Stimulated activated CD8-positive, alpha-beta memory T cell treated with anti-CD3 and anti-CD28 coated beads, Interleukin-15, amount 100 ng/mL, for 1 hour (primary cell): ENCODE measurements around the gene FCAR.
"Not testable (repeated sequence)": the region's sequence is repeated elsewhere in the genome, so short reads cannot be mapped to it uniquely, and the experiment has no call there.

ENCODE experiments used
- DNase-seq: peaks from one replicate; pipeline ENCODE4 v3.0.0-alpha.2; 2020; ENCODE audit warnings: low read depth

FCAR gene

GRCh38 chr19:54894106-54894505, 20.1 kb downstream of the FCAR start:
- DNase-seq, result not testable (repeated sequence)

GRCh38 chr19:54896036-54896435, 22.0 kb downstream of the FCAR start:
- no peak for DNase-seq

DNA sequence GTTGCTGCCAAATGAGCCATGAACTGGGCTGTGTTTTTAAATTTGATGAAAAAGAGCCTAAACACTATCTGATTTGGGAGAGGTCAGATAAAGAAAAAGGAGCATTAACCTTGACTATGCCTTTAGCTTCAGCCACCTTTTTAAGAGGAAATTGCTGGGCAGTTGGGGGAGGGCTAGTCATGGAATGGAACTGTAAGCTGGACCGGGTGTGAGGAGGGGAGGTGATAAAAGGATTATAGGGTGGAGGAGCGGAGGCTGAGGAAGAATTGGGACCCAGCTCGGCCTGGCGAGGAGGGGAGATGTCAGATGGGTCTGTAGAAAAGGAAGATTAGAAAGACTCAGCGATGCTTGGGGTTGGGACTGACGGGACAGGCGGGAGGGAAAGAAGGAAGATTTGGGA, 24.6 kb downstream of the FCAR start:
- not testable (repeated sequence) for DNase-seq

DNA sequence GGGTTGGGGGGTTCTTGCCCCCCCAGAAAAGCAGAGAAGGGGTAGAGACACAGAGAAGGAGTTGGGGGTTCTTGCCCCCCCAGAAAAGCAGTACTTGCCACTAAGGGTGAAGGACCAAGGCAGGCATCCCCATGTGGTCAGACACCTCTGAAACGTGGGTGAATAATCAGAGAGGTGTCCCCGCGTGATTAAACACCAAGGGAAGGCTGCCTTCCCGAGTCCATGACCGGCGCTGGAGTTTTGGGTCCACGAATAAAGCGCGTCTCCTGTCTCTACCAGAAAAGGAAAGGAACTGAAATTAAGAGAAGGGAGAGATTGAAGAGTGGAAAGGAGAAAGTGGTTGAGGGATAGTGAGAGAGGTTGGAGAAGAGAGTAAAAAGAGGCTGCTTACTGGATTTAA, 25.6 kb downstream of the FCAR start:
- DNase-seq, result not testable (repeated sequence)

GRCh38 chr19:54901153-54901552, 27.1 kb downstream of the FCAR start:
- not testable (repeated sequence) for DNase-seq

- no peak for DNase-seq
These were observed 28.0 kb downstream of the FCAR start for GRCh38 chr19:54902061-54902460.

- no peak for DNase-seq
These were observed 29.3 kb downstream of the FCAR start for GRCh38 chr19:54903303-54903702.

DNA sequence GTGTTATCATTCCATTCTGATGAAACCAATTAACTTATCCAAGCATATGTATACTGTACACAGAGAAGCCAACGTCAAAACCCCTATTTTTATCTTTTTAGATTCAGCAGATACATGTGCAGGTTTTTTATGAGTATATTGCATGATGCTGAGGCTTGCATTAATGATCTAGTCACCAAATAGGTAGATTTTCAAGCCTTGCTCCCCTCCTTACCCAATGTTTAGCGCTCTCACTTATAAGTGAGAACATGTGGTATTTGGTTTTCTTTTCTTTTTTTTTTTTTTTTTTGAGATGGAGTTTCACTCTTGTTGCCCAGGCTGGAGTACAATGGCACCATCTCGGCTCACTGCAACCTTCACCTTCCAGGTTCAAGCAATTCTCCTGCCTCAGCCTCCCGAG, 30.2 kb downstream of the FCAR start:
- not testable (repeated sequence) for DNase-seq

DNA sequence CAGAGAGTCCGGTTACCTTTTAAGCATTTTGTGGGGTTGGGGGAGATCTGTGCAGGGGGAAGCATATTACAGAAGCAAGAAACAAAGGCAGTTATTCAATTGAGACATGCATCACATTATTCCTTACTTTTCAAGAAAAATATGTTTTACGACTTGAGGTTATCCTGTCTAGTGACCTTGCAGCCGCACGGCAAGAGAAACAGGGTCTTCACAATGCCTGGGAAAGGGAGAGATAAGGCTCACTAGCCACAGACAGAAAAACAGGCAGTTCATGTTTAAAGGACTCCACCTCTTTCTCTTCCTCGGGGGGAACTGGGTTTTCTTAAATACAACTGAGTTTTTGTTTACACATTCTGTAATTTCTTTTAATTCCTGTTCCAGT, 31.4 kb downstream of the FCAR start:
- no peak for DNase-seq

- no peak for DNase-seq
These were observed 31.9 kb downstream of the FCAR start, which contains the start of gene NCR1 for GRCh38 chr19:54905803-54906511. NCR1 (plus strand) TSS chr19:54906148; CDS start chr19:54906188, 40 bp downstream.

- no peak for DNase-seq
These were observed 32.8 kb downstream of the FCAR start for GRCh38 chr19:54906819-54907218.

DNA sequence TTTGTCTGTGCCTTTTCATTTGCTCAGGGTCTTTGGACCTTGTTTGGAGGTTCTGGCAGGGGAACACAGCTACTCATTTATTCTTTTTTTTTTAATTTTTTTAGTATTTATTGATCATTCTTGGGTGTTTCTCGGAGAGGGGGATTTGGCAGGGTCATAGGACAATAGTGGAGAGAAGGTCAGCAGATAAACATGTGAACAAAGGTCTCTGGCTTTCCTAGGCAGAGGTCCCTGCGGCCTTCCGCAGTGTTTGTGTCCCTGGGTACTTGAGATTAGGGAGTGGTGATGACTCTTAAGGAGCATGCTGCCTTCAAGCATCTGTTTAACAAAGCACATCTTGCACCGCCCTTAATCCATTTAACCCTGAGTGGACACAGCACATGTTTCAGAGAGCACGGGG, 33.9 kb downstream of the FCAR start:
- not testable (repeated sequence) for DNase-seq

DNA sequence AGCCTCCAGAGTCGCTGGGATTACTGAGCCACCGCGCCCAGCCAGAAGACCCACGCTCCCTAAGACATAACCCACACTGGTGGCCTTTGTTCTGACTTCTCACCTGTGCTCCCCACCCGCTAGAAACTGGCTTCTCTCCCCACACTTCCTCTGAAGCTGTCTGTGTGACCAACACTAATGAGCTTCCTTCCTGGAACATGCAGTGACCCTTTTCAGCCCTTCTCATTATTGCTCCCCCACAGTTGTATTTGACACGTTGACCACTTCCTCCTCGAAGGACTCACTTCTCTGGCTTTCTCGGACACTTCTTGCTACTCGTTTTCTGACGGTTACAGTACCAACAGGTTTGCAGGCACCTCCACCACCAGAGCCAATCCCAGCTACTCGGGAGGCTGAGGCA, 42.8 kb downstream of the FCAR start:
- DNase-seq, result no peak

GRCh38 chr19:54918499-54918898, 44.5 kb downstream of the FCAR start:
- DNase-seq, result no peak

GRCh38 chr19:54919646-54920563, 45.9 kb downstream of the FCAR start:
- DNase-seq, result not testable (repeated sequence)

DNA sequence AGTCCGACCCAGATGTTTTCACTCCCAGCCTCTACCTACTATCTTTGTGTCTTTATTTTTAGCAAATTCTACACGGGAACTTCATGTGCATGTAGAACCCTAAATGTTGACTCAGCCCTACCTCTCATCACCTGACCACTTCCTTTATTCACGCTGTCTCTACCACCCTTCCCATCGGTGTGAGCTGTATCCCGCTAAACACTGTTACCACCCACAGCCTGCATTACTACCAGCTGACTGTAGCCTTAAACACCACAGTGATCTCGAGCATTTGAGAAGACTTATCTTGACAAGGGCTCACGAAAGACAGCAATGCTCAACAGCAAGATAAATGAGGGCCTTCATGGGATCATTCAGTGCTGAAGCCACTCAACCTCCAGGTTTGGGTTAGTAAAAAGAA, 47.0 kb downstream of the FCAR start:
- DNase-seq, result no peak

DNA sequence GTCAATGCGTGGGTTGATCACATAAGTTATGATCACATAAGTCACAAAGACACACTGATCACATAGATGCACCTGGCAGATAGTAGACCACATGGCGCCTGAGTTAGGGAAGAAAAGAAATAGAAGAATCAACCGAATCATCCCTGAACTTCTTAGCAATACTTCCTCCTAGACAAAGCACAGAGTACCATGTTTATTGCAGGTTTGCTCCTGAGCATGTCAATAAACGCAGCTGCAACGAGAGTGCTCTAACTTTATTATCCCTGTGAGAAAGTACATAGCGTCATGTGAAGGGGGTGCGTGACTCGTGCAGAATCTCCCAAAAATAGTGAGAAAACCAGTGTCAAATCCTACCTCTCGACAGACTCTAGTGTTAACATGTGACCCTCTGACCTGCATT, 49.2 kb downstream of the FCAR start:
- no peak for DNase-seq

GRCh38 chr19:54928299-54928698, 54.3 kb downstream of the FCAR start:
- DNase-seq, result no peak

DNA sequence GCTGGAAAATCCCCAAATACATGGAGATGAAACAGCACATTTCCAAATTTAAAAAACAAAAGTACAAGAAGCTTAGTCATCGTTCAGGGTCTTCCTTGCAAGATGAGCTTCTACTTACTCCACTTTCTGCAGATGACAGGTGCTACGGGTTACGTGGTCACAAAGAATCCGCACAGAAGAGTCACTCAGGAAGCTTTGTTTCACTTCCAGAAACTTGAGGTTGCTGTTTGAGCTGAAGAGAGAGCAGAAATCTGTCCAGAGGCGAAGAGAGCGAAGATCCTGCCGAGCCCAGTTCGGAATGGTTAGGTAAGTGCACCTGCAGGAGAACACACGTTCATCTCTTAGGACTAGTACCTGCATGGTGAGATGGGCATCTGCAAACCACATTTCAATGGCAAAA, 63.9 kb downstream of the FCAR start:
- no peak for DNase-seq

- no peak for DNase-seq
These were observed 64.9 kb downstream of the FCAR start for GRCh38 chr19:54938906-54939305.

DNA sequence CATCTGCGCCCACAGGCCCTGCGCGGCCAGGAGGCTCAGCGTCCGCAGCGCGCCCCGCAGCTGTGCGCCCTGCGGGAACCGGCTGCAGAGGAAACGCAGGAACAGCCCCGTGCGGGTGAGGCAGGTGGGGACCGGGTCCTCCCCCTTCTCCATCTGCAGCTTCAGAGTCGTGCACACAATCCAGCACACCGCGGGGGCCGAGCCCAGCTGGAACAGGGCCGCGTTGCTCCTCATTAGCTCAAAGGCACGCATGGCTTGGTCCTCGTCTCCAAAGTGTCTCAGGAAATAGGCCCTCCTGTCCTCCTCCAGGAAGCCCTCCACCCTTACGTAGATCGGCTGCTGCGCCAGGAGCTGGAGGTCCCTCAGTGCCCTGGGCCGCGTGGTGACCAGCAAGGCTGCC, 65.5 kb downstream of the FCAR start:
- not testable (repeated sequence) for DNase-seq
